HepG2 (cell line): Measurements from ENCODE around the gene JADE2. TPM values are rescaled to one million over a fixed set of nuclear protein-coding genes. Genes with fewer than 3 reads are reported as not detected.

Source experiments
- CCDC6 ChIP-seq: sonication (generic); formaldehyde crosslinking; IDR thresholded peaks from 2 replicates; pipeline ENCODE4 v1.8.1; 2022; ENCODE audit warnings: mild to moderate bottlenecking, missing genetic modification reagents, moderate library complexity
- CERS6 ChIP-seq: sonication (generic); formaldehyde crosslinking; IDR thresholded peaks from 2 replicates; pipeline ENCODE4 v1.5.0; 2020; ENCODE audit warnings: missing genetic modification reagents
- ETS1 ChIP-seq: sonication (generic); formaldehyde crosslinking; IDR thresholded peaks from 2 replicates; pipeline ENCODE4 v1.4.0; 2020; ENCODE audit warnings: missing genetic modification reagents
- KDM2A ChIP-seq: sonication (generic); formaldehyde crosslinking; IDR thresholded peaks from 2 replicates; pipeline ENCODE4 v1.4.0; 2020; ENCODE audit warnings: low read depth, missing genetic modification reagents, borderline replicate concordance
- KIAA2018 ChIP-seq: sonication (generic); formaldehyde crosslinking; IDR thresholded peaks from 2 replicates; pipeline ENCODE4 v1.5.0; 2020; ENCODE audit warnings: mild to moderate bottlenecking, missing genetic modification reagents, borderline replicate concordance
- MAFK ChIP-seq, 2 experiments: IDR thresholded peaks in 1 of 2; conservative IDR thresholded peaks in 1 of 2; 2 replicates each; pipeline ENCODE4 v1.6.1; 2011; ENCODE audit warnings: improper control_type of control experiment in 2 of 2, low read length in 2 of 2
- MATR3 ChIP-seq: sonication (generic); formaldehyde crosslinking; IDR thresholded peaks from 2 replicates; pipeline ENCODE4 v1.4.0; 2020; ENCODE audit warnings: missing genetic modification reagents
- POLR2A ChIP-seq, 2 experiments: IDR thresholded peaks; 2 replicates each; pipeline ENCODE4 v1.6.1; 2011; ENCODE audit warnings: low read depth in 2 of 2, low read length in 2 of 2, mild to moderate bottlenecking in 1 of 2, moderate library complexity in 1 of 2; ENCODE audit not compliant: insufficient read depth in 1 of 2
- RFX3 ChIP-seq: IDR thresholded peaks from 2 replicates; pipeline ENCODE4 v1.6.1; 2016; ENCODE audit warnings: missing biosample characterization, missing genetic modification reagents
- SAP130 ChIP-seq: IDR thresholded peaks from 2 replicates; pipeline ENCODE4 v1.6.1; 2016; ENCODE audit warnings: low read depth
- SOX6 ChIP-seq, 2 experiments: fragments of 450-650 bp in 1 of 2; sonication (generic) in 1 of 2; formaldehyde crosslinking in 1 of 2; IDR thresholded peaks; 2 replicates each; pipeline versions ENCODE4 v1.4.0 to v1.6.1; 2017 to 2020; ENCODE audit warnings: antibody characterized with exemption in 1 of 2, mild to moderate bottlenecking in 1 of 2, missing genetic modification reagents in 1 of 2
- SP140L ChIP-seq: sonication (generic); formaldehyde crosslinking; IDR thresholded peaks from 2 replicates; pipeline ENCODE4 v1.4.0; 2020; ENCODE audit warnings: missing genetic modification reagents, borderline replicate concordance
- TCF7L2 ChIP-seq: IDR thresholded peaks from 2 replicates; pipeline ENCODE4 v1.6.1; 2011; ENCODE audit warnings: mild to moderate bottlenecking, low read depth, low read length, moderate library complexity
- TFDP1 ChIP-seq: IDR thresholded peaks from 2 replicates; pipeline ENCODE4 v1.6.1; 2016; ENCODE audit warnings: missing compliant biosample characterization, missing genetic modification reagents, borderline replicate concordance
- XRCC5 ChIP-seq: fragments of 200-400 bp; formaldehyde crosslinking; optimal IDR thresholded peaks from 2 replicates; pipeline ENCODE3; 2017; ENCODE audit warnings: mild to moderate bottlenecking, low read length
- ZFY ChIP-seq: sonication (generic); formaldehyde crosslinking; IDR thresholded peaks from 2 replicates; pipeline ENCODE4 v1.4.0; 2020; ENCODE audit warnings: missing genetic modification reagents
- ZNF136 ChIP-seq: sonication (generic); formaldehyde crosslinking; IDR thresholded peaks from 2 replicates; pipeline ENCODE4 v1.8.1; 2022; ENCODE audit warnings: low read depth, mild to moderate bottlenecking, moderate library complexity, missing genetic modification reagents
- ZNF644 ChIP-seq: IDR thresholded peaks from 2 replicates; pipeline ENCODE4 v1.6.1; 2016; ENCODE audit warnings: low read depth
- polyA plus RNA-seq, 8 experiments: library from polyadenylated mRNA; depleted of rRNA in 3 of 8; stranded (reverse) in 7 of 8; unstranded in 1 of 8; fragments of >200 nt; fragmentation: Illumina TruSeq in 4 of 8; extraction: Trizol in 4 of 8; gene quantifications; 2 replicates each; pipeline versions ENCODE4 v1.2.1 to v1.2.3, GENCODE V29; 2011 to 2016; ENCODE audit warnings: low read depth in 4 of 8, missing spikeins in 1 of 8, mixed read lengths in 1 of 8; ENCODE audit not compliant: insufficient read depth in 1 of 8
- total RNA-seq, 5 experiments: library from RNA; depleted of rRNA; stranded (reverse); fragments of >200 nt; fragmentation: Illumina TruSeq; extraction: Trizol; gene quantifications; 2 replicates each; pipeline ENCODE4 v1.2.3, GENCODE V29; 2016; ENCODE audit warnings: low read depth in 1 of 5

JADE2 gene
- total and polyA plus RNA-seq, 2 of the 13 experiments (the other 11 are each of a cell fraction or from before 2014, with no cell fraction given), result 7.5 to 15.1 TPM

GRCh38 chr5:134525683-134526482, 413 bp downstream of the JADE2 start (continued):
- TF ChIP-seq KIAA2018 (CRISPR knock-in tag), result no peak
- peak; percentile 37; the same call in 1 of the 2 replicates for TF ChIP-seq SP140L (CRISPR knock-in tag)
- 0 out of 2 replicates have a peak, but pooled peaks have one; percentile 69 for TF ChIP-seq ETS1 (CRISPR knock-in tag)
- no peak for TF ChIP-seq SOX6 (IDR thresholded peaks at IDR 0.05)
- peak; percentile 5; the same call in 1 of the 2 replicates for TF ChIP-seq SOX6 (CRISPR knock-in tag; IDR thresholded peaks at IDR 0.05)
- peak; percentile 44 for TF ChIP-seq XRCC5
- no peak for TF ChIP-seq MAFK (conservative IDR thresholded peaks at IDR 0.05 in 1 of 2, IDR thresholded peaks at IDR 0.05 in 1 of 2; ENCODE audit: low read length in 2 of 2)
- TF ChIP-seq CERS6 (CRISPR knock-in tag), result no peak
- peak; percentile 19; the same call in 1 of the 2 replicates for TF ChIP-seq ZFY (CRISPR knock-in tag)
- TF ChIP-seq MATR3 (CRISPR knock-in tag), result no peak
- TF ChIP-seq TCF7L2, result no peak
- TF ChIP-seq CCDC6 (CRISPR knock-in tag), result 0 out of 2 replicates have a peak, but pooled peaks have one; percentile 32
- TF ChIP-seq POLR2A (IDR thresholded peaks at IDR 0.05; ENCODE audit: insufficient read depth in 1 of 2, low read depth in 2 of 2, low read length in 2 of 2), result peak in 1 of 2 experiments; percentile 43; a peak in 2 of 4 replicates
- peak; percentile 63 for TF ChIP-seq SAP130 (CRISPR knock-in tag)
- TF ChIP-seq ZNF136 (CRISPR knock-in tag), result no peak
- TF ChIP-seq RFX3, result no peak
- peak; percentile 71; the same call in 1 of the 2 replicates for TF ChIP-seq KDM2A (CRISPR knock-in tag)
- TF ChIP-seq TFDP1 (CRISPR knock-in tag), result peak; percentile 24; the same call in 1 of the 2 replicates
- TF ChIP-seq ZNF644 (CRISPR knock-in tag), result no peak
